GM10266 (cell line): ENCODE results near the gene RSAD2.

Experiments used
- DNase-seq: peaks from one replicate; pipeline ENCODE4 v3.0.0; 2012; ENCODE audit errors: extremely low spot score
- TF ChIP-seq, protein P1 (sequence below): IDR thresholded peaks from 2 replicates; pipeline ENCODE4 v1.5.1; 2012; ENCODE audit warnings: mild to moderate bottlenecking, low read depth; ENCODE audit not compliant: control insufficient read depth, insufficient read depth; ENCODE audit errors: missing control alignments

RSAD2 gene

GRCh38 chr2:6838673-6839319 is 38.8 kb upstream of the RSAD2 start:
- no peak for DNase-seq
- TF ChIP-seq, protein P1, sequence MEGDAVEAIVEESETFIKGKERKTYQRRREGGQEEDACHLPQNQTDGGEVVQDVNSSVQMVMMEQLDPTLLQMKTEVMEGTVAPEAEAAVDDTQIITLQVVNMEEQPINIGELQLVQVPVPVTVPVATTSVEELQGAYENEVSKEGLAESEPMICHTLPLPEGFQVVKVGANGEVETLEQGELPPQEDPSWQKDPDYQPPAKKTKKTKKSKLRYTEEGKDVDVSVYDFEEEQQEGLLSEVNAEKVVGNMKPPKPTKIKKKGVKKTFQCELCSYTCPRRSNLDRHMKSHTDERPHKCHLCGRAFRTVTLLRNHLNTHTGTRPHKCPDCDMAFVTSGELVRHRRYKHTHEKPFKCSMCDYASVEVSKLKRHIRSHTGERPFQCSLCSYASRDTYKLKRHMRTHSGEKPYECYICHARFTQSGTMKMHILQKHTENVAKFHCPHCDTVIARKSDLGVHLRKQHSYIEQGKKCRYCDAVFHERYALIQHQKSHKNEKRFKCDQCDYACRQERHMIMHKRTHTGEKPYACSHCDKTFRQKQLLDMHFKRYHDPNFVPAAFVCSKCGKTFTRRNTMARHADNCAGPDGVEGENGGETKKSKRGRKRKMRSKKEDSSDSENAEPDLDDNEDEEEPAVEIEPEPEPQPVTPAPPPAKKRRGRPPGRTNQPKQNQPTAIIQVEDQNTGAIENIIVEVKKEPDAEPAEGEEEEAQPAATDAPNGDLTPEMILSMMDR = no peak

DNA sequence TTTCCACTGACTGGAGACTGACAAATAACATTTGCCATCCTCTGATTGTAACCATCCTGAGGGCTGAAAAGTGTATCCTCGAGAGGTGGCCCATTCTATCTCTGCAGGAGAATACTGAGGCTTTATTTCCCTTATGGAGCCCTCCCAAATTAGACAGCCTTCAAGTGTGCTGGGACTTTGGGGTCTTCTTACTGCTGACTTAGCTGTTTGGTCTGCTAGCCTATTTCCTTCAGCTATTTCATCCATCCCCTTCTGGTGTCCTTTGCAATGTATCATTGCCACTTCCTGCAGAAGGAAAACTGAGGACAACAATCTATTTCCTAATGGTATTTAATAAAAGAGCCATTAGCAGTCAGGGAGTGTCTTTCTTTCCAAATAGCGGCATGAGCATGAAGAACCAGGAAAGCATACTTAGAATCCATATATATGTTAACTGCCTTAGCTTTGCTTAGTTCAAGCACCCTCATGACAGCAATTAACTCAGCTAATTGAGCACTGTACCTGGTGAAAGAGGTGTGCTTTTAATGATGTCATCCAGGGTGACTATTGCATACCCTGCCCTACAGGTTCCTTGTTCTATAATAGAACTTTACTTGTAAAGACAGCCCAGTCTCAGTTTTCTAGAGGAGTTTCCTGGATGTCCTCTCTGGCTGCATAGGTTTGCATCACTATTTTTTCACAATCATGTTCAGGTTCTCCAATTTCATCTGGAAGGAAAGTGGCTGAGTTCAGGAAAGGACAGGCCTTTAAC is 35.9 kb upstream of the RSAD2 start:
- TF ChIP-seq, protein P1 = no peak

GRCh38 chr2:6845312-6845711 is 32.3 kb upstream of the RSAD2 start:
- TF ChIP-seq, protein P1 = no peak
- DNase-seq = no peak

More for the DNA sequence above, 35.9 kb upstream of the RSAD2 start:
- DNase-seq = no peak

DNA sequence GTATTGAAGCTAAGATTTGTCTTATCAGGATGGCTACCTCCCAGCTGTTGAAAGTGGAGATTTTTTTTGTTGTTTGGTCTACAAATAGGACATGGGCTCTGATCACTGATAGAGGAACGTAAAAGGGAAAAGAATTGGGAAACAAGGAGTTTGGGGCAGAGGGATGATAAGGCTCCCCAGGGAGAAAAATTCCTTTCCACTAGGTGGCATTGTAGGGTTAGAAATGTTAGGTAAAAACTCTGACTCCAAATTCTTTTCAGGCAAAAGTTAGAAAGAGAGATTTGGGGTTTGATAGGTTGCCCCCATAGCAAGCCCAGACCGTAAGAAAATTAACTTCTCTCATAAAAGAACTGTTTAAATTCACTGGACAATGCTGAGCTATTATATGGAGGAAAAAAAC is 31.7 kb upstream of the RSAD2 start:
- TF ChIP-seq, protein P1 = no peak
- DNase-seq = no peak

- TF ChIP-seq, protein P1 = no peak
- DNase-seq = no peak
Measured at GRCh38 chr2:6846540-6846939, 31.0 kb upstream of the RSAD2 start.

DNA sequence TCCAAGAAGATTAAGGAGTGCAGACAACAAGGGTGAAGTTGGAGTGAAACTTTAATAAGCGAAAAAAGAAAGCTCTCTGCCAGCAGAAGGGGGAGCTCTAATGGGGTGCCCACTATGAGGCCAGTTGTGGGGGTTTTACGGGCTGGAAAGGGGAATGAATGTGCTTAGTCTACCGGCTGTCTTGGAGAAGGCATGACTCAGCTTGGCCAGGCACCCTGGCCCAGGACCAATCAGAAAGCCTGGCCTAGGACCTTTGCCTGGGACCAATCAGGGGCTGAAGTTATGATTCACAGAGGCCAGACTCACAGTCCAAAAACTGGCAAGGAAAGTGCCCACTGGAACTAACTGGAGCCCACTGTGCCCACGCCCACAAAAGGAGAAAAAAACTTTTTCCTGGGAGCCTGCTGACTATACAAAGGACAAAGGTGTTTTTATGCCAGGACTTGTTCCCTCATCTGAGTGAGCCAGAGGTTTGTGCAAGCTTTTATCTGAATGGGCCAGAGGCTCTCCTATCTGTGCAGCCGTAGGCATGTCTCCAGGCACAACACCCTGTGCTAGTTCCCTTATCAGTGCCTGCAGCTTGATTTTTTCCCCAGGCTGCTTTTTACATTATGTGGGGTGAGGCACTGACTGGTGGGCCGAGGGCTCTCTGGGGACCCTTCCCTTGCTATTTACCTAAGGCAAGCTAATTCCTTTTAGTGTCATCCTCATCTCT is 30.5 kb upstream of the RSAD2 start:
- TF ChIP-seq, protein P1 = no peak
- no peak for DNase-seq
